ENCODE measurements around the gene GOSR2. TPM values are rescaled to one million over a fixed set of nuclear protein-coding genes. Genes with fewer than 3 reads are reported as not detected.
A peak's percentile ranks its signal among the peaks of the same experiment; 100 is the strongest.

GOSR2 gene
- total and polyA plus RNA-seq, 2 donors (not counting 3 experiments of a cell fraction or from before 2014, with no cell fraction given): 48.6 to 54.7 TPM

DNA sequence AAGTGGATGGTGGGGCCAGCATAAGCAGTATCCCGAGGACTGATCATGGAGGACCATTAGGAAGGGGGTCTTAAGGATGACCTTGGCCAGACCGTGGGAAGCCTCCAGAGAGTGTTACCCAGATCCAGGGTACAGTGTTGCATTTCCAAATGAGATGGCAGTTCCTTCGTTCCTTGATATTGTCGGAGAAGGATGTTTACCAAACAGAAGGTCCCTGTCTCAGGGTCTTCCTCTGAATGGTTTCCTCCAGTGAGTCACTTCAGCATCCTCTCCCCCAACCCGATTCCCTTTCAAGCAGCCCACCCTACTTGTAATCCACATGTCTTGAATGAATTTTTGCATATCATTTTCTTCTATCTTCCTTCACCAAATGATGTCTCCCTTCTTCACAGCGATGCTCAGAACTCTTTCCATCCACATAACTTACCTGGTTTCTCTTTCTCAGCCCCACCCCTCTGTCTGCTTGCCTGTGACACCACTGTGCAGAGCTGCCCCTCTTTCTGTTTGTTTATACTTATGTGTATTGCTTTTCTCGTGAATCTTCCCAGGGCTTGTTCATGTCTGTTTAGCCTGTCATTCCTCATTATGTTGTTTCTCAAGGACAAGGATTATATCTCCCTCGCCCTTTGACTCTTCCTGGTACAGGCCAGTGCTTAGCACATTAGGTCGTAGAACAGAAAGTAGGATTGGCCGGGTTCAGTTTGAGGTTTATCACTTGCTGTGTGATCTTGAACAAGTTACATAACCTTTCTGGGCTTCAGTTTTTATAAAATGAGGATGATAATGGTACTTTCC, 5.7 kb downstream of the GOSR2 start:
- intact Hi-C loops (cut with micrococcal nuclease): no loop called here

More for the DNA sequence above, 5.7 kb downstream of the GOSR2 start:
- peaks cover 45% of the 10 kb centered on the region for H3K4me1 ChIP-seq (ENCODE audit: control insufficient read depth, extremely low read depth, insufficient read depth, low read length)
- H3K36me3 ChIP-seq (ENCODE audit: control insufficient read depth in 2 of 2, extremely low read depth in 1 of 2, insufficient read depth in 2 of 2, low read length in 2 of 2): peaks cover 14 to 20% of the 10 kb centered on the region in 2 experiments
- H3K4me2 ChIP-seq (ENCODE audit: insufficient read depth, low read length): peak overlapping the region; percentile 81
- peak overlapping the region; percentile 27 for H3K9ac ChIP-seq (replicated peaks; ENCODE audit: extremely low read depth, insufficient read depth, low read length)
- ChIA-PET POLR2A (no interaction called here), CTCF (no interaction called here)
- H3K27ac ChIP-seq (ENCODE audit: insufficient read depth, low read depth, low read length): peak overlapping the region; percentile 77
- H3K79me2 ChIP-seq (ENCODE audit: control insufficient read depth, insufficient read depth, low read length): peaks cover 66% of the 10 kb centered on the region
- no peak overlapping the region for H2AFZ ChIP-seq (ENCODE audit: low read depth, low read length)
- TF ChIP-seq MYC (IDR thresholded peaks at IDR 0.05; ENCODE audit: low read depth, low read length) (no peak), FOS (IDR thresholded peaks at IDR 0.05; ENCODE audit: borderline replicate concordance, insufficient read depth, low read length) (peak; percentile 44), CTCF (IDR thresholded peaks at IDR 0.05; ENCODE audit: extremely low read depth in 1 of 2, insufficient read depth in 1 of 2, low read depth in 1 of 2, low read length in 2 of 2) (no peak)
- H3K9me1 ChIP-seq (replicated peaks; ENCODE audit: control insufficient read depth, extremely low read depth, insufficient read depth, low read length): no peaks in the 10 kb centered on the region
- dilution Hi-C loops (cut with MboI; ENCODE audit: extremely low pct_ligation_motif_present, low sequenced_read_pairs): no loop called here
- FAIRE-seq: no peak
- peaks cover 3% of the 10 kb centered on the region for H4K20me1 ChIP-seq (replicated peaks; ENCODE audit: control insufficient read depth, extremely low read depth, insufficient read depth, low read length)
- H3K9me3 ChIP-seq (replicated peaks; ENCODE audit: control insufficient read depth, insufficient read depth, low read length): no peaks in the 10 kb centered on the region
- no peaks in the 10 kb centered on the region for H3K27me3 ChIP-seq (ENCODE audit: control insufficient read depth in 2 of 2, insufficient read depth in 2 of 2, low read length in 2 of 2)
- no peak overlapping the region for H3K4me3 ChIP-seq (replicated peaks in 1 of 3; ENCODE audit: insufficient read depth in 1 of 3, low read depth in 1 of 3, low read length in 3 of 3)
- BruUV-seq (replicated peaks): no TSS peak
- DNase-seq (ENCODE audit: low read depth, low spot score): peak; percentile 36
